Activated naive CD8-positive, alpha-beta T cell treated with anti-CD3 and anti-CD28 coated beads for 36 hours (primary cell): ENCODE measurements around the gene SF3B2. TPM values are rescaled to one million over a fixed set of nuclear protein-coding genes. Genes with fewer than 3 reads are reported as not detected.

Experiments used
- DNase-seq: peaks from one replicate; pipeline ENCODE4 v3.0.0; 2021
- H3K27ac Mint-ChIP-seq: one replicate; pipeline ENCODE4 v1.8.0; 2022; ENCODE audit warnings: mild to moderate bottlenecking, moderate library complexity, mixed read lengths
- H3K27me3 Mint-ChIP-seq: one replicate; pipeline ENCODE4 v1.8.0; 2022; ENCODE audit warnings: mild to moderate bottlenecking, mixed read lengths
- H3K36me3 Mint-ChIP-seq: one replicate; pipeline ENCODE4 v1.8.0; 2021; ENCODE audit warnings: mild to moderate bottlenecking, mixed read lengths
- H3K4me1 Mint-ChIP-seq: one replicate; pipeline ENCODE4 v1.8.0; 2021; ENCODE audit warnings: mixed read lengths
- H3K4me3 Mint-ChIP-seq: one replicate; pipeline ENCODE4 v1.8.0; 2022; ENCODE audit warnings: mild to moderate bottlenecking, moderate library complexity, mixed read lengths
- H3K9me3 Mint-ChIP-seq: one replicate; pipeline ENCODE4 v1.8.0; 2022; ENCODE audit warnings: mixed read lengths
- total RNA-seq, 2 experiments: library from RNA; stranded (reverse); gene quantifications; one replicate each; pipeline ENCODE4 v1.2.3, GENCODE V29; 2021

SF3B2 gene
- total RNA-seq, 2 experiments from 2014 or later, result 268 TPM

GRCh38 chr11:66115638-66116301 lies 63.6 kb downstream of the SF3B2 start:
- DNase-seq, result no peak
- no peaks in the 10 kb centered on the region for H3K9me3 Mint-ChIP-seq
- peaks cover 7% of the 10 kb centered on the region for H3K36me3 Mint-ChIP-seq
- H3K27me3 Mint-ChIP-seq, result no peaks in the 10 kb centered on the region
- peak overlapping the region; percentile 69 for H3K4me3 Mint-ChIP-seq
- peaks cover 86% of the 10 kb centered on the region for H3K4me1 Mint-ChIP-seq
- peak overlapping the region; percentile 91 for H3K27ac Mint-ChIP-seq

GRCh38 chr11:66116576-66117361 lies 64.6 kb downstream of the SF3B2 start:
- DNase-seq, result no peak
- Mint-ChIP-seq H3K27ac (peak overlapping the region; percentile 91), H3K4me1 (peaks cover 88% of the 10 kb centered on the region)

GRCh38 chr11:66118847-66119246 lies 66.7 kb downstream of the SF3B2 start:
- peaks cover 74% of the 10 kb centered on the region for H3K4me1 Mint-ChIP-seq
- H3K27ac Mint-ChIP-seq, result peak overlapping the region; percentile 66
- no peak for DNase-seq
- H3K36me3 Mint-ChIP-seq, result peaks cover 8% of the 10 kb centered on the region
- no peaks in the 10 kb centered on the region for H3K9me3 Mint-ChIP-seq
- H3K4me3 Mint-ChIP-seq, result no peak overlapping the region
- no peaks in the 10 kb centered on the region for H3K27me3 Mint-ChIP-seq

More at GRCh38 chr11:66116576-66117361, 64.6 kb downstream of the SF3B2 start:
- H3K9me3 Mint-ChIP-seq, result no peaks in the 10 kb centered on the region
- peak overlapping the region; percentile 62 for H3K4me3 Mint-ChIP-seq
- peaks cover 7% of the 10 kb centered on the region for H3K36me3 Mint-ChIP-seq
- no peaks in the 10 kb centered on the region for H3K27me3 Mint-ChIP-seq

Other genes with a start within 250 kb of the SF3B2 start
- gene SNX32, start 218.4 kb upstream of the SF3B2 start, total RNA-seq, result 1 to 10 TPM; 2.4 to 3.3 TPM
- gene CFL1, start 194.2 kb upstream of the SF3B2 start, total RNA-seq, result 1,000 to 10,000 TPM; 1,050 to 1,075 TPM
- 10 to 100 TPM; 64.0 to 67.4 TPM for gene MUS81, start 191.9 kb upstream of the SF3B2 start, total RNA-seq
- 1 to 10 TPM; 8.5 to 8.9 TPM for gene EFEMP2, start 179.6 kb upstream of the SF3B2 start, total RNA-seq
- 10 to 100 TPM; 39.3 to 41.5 TPM for gene CTSW, start 172.5 kb upstream of the SF3B2 start, total RNA-seq
- gene FIBP, start 163.9 kb upstream of the SF3B2 start, total RNA-seq, result 100 to 1,000 TPM; 113 to 114 TPM
- gene CCDC85B, start 161.7 kb upstream of the SF3B2 start, total RNA-seq, result 10 to 100 TPM; 78.5 to 81.3 TPM
- 10 to 100 TPM; 15.8 to 16.0 TPM for gene FOSL1, start 152.0 kb upstream of the SF3B2 start, total RNA-seq
- 10 to 100 TPM; 16.8 to 16.9 TPM for gene C11orf68, start 133.3 kb upstream of the SF3B2 start, total RNA-seq
- gene DRAP1, start 132.9 kb upstream of the SF3B2 start, total RNA-seq, result 100 to 1,000 TPM; 108 to 109 TPM
- not detected for gene TSGA10IP, start 106.9 kb upstream of the SF3B2 start, total RNA-seq
- gene SART1, start 90.6 kb upstream of the SF3B2 start, total RNA-seq, result 10 to 100 TPM; 59.6 to 62.6 TPM
- 10 to 100 TPM; 56.8 to 63.7 TPM for gene EIF1AD, start 50.2 kb upstream of the SF3B2 start, total RNA-seq
- 100 to 1,000 TPM; 253 to 277 TPM for gene BANF1, start 49.9 kb upstream of the SF3B2 start, total RNA-seq
- not detected for gene CST6, start 40.4 kb upstream of the SF3B2 start, total RNA-seq
- not detected for gene CATSPER1, start 25.9 kb upstream of the SF3B2 start, total RNA-seq
- under 1 TPM; 0.70 to 0.95 TPM for gene GAL3ST3, start 3.2 kb upstream of the SF3B2 start, total RNA-seq
- gene PACS1, start 17.9 kb downstream of the SF3B2 start, total RNA-seq, result 10 to 100 TPM; 58.4 to 61.4 TPM
- 10 to 100 TPM; 39.4 to 40.2 TPM for gene KLC2, start 205.3 kb downstream of the SF3B2 start, total RNA-seq
- gene RAB1B, start 216.3 kb downstream of the SF3B2 start, total RNA-seq, result 100 to 1,000 TPM in 1 of 2 experiments, 10 to 100 TPM in 1; 97.6 to 102 TPM
- 1 to 10 TPM; 1.9 to 2.2 TPM for gene CNIH2, start 225.8 kb downstream of the SF3B2 start, total RNA-seq
- 10 to 100 TPM; 64.1 to 72.4 TPM for gene YIF1A, start 236.8 kb downstream of the SF3B2 start, total RNA-seq
- not detected for gene TMEM151A, start 239.5 kb downstream of the SF3B2 start, total RNA-seq